Activated CD4-positive, alpha-beta T cell treated with anti-CD3 and anti-CD28 coated beads, Interleukin-2, amount 50 U/mL, for 24 hours (primary cell): ENCODE data around the gene HOXA4.

Source experiments
- DNase-seq, 2 donors: peaks; one replicate each; pipeline ENCODE4 v3.0.0-alpha.2; 2020; ENCODE audit warnings: low read depth in 1 of 2, low spot score in 1 of 2

The HOXA4 gene

GRCh38 chr7:27106181-27106900, 24.2 kb downstream of the HOXA4 start:
- no peak for DNase-seq

DNA sequence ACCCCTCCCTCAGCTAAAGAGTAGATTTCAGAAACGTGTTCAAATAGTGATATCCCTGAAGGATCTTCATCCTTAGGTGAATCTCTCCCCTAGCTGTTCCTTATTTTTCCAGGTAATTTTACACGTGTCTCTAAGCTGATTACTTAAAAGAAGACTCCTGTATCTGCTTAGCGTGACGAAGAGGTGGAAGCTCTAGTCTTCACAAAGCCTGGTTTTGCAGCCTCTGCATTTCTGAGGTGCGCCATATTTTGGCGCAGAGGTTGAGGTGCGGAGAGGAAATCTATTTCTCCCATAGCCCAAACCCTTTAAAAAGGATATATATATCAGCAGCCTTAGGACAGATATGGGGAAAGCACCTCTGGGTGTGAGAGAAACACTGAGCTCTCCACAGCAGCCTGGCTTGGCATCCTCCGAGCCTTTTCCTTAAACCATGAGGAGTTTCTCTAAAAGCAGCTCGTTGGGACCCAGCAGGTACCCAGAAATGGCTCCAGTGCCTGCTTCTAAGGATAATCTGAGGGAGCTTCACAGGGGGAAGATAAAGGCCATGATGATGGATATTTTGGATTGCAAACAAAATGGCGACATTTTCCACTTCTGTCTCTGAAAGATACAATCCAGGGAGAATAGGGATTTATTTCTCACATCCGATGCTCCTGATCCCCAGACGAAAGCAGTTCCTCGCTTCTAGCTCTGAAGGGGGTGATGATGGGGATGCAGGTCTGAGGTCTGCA, 25.1 kb downstream of the HOXA4 start:
- no peak for DNase-seq

- DNase-seq: no peak
These were observed 26.1 kb downstream of the HOXA4 start for GRCh38 chr7:27104341-27105058.

DNA sequence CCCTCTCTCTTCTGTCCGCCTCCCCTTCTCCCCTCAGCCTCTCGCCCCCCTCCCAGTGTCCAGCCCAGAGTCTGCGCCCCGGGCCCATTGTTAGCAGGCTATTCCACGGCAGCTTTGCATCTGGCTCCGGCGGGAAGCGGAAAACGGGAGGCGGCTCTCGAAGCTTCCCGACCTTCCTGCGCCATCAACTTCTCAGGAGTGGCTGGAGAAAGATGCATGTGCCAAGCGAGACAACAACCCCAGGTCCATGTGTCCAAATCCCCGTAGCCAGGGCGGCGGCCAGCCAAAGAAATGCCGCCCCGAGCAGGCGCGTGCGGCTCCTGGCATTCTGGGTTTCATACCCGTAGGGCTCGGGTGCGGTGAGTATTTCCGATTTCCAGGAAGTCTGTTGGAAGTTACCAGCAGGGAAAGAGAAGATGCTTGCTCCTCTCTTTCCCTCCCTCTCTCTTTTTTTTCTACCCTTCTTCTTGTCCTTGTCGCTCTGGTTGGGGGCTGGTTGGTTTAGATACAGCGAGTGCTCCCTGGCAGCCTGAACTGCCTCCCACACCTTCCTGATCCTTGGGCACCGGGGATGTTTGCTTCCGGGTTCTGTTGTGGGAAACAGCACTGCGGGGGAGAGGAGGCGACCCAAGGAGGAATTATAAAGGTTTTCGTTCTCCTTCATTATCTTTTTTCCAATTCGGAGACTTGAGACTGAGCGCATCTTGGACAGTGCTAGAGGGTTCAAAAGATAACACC, 26.9 kb downstream of the HOXA4 start:
- DNase-seq: no peak

DNA sequence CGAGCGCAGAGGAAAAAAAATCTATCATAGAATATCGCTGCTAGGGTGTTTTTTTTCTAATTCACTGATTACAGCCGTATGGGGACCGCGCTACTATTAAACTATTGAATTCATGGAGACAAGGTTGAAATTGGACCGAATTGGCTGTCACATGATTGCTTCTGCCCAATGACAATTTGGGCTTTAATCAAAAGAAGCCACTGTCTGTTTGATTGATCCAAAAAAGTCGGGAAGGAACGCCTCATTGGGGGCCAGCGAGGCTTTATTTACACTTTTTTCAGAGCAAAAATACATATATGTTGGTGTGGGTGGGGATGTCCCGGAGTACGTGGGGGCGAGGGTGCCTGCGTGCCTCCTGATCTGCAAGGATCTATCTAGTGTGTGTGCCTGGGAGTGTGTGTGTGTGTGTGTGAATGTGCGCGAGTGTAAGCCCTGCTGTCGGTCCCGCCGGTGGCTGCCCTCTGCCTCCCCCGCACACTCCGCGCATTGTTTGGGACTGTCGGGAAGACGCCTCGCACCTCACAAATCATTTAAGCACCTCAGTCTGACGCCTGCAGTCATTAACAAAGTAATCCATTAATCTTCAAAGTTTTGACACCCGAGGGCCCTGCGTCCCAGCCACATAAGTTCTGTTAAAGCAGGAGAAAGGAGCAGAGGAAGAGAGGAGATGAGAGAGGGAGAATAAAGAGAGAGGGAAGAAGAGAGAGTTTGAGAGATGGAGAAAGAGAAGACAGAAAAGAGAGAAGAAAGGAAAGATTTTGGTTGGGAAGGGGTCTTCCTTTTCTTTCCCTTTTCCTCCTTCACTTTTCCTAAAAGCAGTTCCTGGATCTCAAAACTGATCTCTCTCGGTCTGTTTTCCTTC, 27.7 kb downstream of the HOXA4 start, which contains the start of gene HOXA2:
HOXA2 (minus strand) TSS at position 103 of the 862 bp plus-strand sequence. CDS start 183 bp downstream, outside the sequence.
- no peak for DNase-seq

DNA sequence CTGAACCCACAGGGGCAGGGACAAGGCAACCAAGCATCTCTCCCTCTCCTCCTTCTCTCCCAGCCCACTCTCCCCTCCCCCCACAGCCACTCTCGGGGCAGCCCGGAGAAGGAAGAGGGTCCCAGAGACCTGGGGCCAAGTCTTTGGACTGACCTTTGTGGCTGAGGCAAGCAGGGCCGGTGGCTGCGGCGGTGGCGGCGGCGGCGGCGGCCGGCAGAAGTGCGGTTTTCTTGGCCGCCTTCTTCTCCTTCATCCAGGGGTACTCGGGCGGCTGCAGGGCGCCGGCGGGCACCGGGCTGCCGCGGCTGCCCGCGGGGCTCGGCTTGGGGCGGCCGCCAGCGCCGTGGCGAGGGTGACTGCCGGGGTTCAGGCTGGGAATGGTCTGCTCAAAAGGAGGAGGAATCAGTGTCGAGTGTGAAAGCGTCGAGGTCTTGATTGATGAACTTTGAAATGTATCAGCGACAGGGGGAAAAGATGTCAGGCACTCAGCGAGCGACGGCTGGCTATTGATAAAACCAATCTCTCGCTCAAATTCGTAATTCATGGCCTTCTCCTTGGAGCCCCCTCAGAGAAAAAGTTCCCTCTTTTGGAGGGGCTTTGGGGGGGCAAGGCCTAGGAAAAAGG, 28.5 kb downstream of the HOXA4 start:
- DNase-seq: no peak

DNA sequence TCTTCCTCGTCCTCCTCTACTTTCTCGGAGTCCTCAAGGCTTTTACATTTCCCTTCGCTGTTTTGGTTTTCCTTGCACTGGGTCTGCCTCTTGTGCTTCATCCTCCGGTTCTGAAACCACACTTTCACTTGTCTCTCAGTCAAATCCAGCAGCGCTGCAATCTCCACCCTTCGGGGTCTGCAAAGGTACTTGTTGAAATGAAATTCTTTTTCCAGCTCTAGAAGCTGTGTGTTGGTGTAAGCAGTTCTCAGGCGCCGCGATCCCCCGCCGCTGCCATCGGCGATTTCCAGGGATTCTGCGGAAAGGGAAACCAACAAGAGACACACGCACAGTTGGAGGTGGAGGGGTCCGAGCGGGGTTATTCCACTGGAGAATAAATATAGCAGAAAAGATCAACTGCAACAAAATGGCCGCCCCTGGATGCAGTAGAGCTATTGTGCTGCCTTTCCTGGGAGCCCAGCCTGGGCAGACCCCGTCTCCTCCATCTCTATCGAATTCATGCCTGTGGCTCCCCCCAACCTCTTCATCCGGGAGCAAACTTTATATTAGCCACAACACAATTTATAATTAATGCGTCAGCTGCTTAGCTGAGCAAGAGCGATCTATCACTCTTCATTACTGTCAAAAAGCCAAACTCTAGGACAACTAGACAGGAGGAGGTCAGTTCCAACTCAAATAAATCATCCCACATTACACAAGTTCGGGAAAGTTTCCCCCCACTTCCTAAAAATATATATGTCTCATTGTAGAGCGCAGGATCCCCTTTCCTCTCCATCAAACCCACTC, 29.2 kb downstream of the HOXA4 start:
- DNase-seq: no peak

DNA sequence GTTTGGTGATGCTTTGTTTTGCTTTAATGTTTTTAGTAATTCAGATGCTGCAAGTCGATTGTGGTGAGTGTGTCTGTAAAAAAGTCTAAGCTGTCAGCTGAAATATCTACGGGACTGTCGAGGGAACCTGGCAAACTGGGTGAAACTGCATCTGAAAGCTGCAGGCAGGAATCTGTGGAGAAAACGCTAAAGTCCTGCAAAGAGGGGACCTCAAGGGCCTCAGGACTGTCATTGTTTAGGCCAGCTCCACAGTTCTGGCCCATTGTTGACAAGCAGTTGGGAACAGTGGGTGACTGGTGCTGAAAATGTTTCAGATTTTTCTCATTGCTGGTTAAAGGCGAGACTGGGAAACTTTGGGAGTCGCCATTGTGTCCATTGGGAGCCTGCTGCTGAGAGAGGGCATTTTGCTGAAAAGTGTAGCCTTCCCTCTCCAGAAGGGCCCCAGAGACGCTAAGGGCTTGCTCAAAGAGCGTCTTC, 29.8 kb downstream of the HOXA4 start:
- no peak for DNase-seq

DNA sequence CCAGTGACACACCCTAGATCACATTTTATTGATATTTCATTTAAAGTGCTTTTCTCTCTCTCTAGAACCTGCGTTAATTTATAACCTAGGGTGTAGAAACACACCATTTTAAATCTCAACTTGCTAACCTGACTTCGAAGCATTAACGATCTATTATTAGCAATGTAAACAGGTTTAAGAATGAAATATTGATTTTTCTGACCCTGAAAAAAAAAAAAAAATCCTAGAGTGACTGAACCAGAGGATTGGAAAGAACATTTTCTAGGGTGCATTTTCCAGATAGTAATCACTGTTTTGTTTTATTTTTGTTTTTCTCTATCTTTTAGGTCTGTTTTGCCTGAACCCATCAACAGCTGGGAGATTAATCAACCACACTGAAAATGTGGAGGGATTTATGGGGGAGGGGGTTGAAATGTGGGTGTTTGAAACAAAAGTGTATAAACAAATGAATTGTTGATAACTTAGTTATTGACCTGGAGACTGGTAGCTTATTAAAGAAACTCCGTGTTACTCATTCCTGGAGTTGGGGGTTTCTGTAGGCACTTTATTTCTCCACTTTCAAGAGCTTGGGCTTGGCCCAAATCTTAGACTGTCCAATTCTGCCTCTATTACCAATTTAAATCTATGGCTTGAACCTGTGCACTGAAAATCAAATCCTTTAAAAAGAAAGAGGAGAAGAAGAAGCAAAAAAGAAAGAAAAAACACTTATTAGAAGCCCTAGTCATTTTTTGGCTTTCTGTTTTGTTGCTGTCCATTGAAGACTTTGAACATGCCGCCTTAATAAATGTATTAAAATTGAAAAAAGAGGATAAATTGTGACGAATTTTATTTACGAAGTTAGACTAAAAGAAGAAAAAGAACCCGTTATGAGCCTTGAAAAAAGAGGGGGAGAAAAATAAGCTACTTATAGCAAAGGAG, 30.8 kb downstream of the HOXA4 start:
- DNase-seq: no peak

- DNase-seq: no peak
These were observed 31.7 kb downstream of the HOXA4 start for GRCh38 chr7:27098578-27099451.

DNA sequence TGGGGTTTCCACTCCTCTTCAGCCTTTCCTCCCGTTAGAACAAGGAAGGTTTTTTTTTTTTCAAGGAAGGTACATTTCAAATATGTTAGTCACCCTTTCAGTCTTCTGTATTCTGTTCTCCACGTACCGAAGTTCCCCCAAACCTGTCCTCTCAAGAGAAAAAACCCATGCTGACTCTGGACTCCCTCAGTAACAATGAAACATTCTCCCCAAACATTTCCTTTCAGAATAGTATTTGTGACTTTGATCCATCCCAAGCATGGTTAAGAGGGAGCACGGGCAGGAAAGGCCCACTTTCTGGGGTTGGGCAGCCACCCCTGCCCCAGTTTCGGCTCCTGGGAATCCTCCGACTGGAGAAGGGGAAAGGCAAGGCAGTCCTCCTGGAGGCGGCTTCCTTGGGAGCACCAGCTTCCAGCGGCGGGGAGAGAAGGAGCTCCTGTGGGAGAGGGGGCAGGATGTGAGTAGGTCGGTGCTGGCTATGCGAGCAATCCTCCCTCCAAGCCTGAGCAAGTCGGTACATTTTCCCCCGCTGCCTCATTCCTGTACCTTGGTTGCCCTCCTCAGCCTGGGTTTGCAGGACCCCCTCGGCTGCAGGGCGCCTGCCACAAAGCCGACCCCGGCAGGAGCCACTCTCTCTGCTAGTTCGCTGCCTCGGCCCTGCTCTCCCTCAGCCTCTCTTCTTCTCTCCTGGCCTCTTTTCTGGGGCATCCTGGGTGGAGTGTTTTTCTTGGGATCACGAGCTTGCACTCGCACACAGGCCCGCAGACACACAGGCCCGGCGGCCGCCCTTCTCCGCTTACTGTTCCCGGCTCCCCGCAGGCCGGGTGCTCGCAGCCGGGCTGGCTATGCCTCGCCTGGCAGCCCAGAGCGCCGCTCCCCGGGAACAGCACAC, 32.6 kb downstream of the HOXA4 start:
- DNase-seq: no peak

- no peak for DNase-seq
These were observed 33.6 kb downstream of the HOXA4 start for GRCh38 chr7:27096768-27097514.

- DNase-seq: peak; percentile 40 to 62
These were observed 34.4 kb downstream of the HOXA4 start, which contains the start of gene HOXA1 for GRCh38 chr7:27095897-27096767. Gene HOXA1, minus strand, starts transcription at chr7:27096000. Its CDS starts 88 bp downstream, at chr7:27095912.
